HEK293T (cell line): ENCODE results near the gene PODNL1.

Source experiments
- CTCF ChIA-PET: fragments of 350-600 bp; formaldehyde crosslinking; extraction: SDS; loops from one replicate; lab custom pipeline; 2021; ENCODE audit warnings: antibody characterized with exemption, inconsistent platforms; lab: Yijun Ruan, JAX
- POLR2A ChIA-PET: fragments of 350-600 bp; formaldehyde crosslinking; extraction: SDS; loops from one replicate; lab custom pipeline; 2020; ENCODE audit warnings: antibody characterized with exemption, inconsistent platforms; lab: Yijun Ruan, JAX
- DNase-seq: peaks from one replicate; pipeline ENCODE4 v3.0.0; 2012; ENCODE audit warnings: mixed read lengths; ENCODE audit errors: extremely low spot score
- ARNT ChIP-seq: fragments of 450-650 bp; IDR thresholded peaks from 2 replicates; pipeline ENCODE4 v1.6.1; 2017; ENCODE audit warnings: mild to moderate bottlenecking
- BHLHE40 ChIP-seq: fragments of 450-650 bp; IDR thresholded peaks from 2 replicates; pipeline ENCODE4 v1.6.1; 2016; ENCODE audit warnings: mild to moderate bottlenecking, moderate library complexity, borderline replicate concordance
- CTBP1 ChIP-seq: fragments of 450-650 bp; IDR thresholded peaks from 2 replicates; pipeline ENCODE4 v1.6.1; 2016; ENCODE audit warnings: borderline replicate concordance
- ELF4 ChIP-seq: fragments of 450-650 bp; IDR thresholded peaks from 2 replicates; pipeline ENCODE4 v1.6.1; 2017; ENCODE audit warnings: antibody characterized with exemption
- FOXA1 ChIP-seq: fragments of 450-650 bp; IDR thresholded peaks from 2 replicates; pipeline ENCODE4 v1.6.1; 2016; ENCODE audit warnings: mild to moderate bottlenecking
- FOXK2 ChIP-seq: fragments of 450-650 bp; IDR thresholded peaks from 2 replicates; pipeline ENCODE4 v1.6.1; 2016; ENCODE audit warnings: mild to moderate bottlenecking
- FOXM1 ChIP-seq: fragments of 450-650 bp; IDR thresholded peaks from 2 replicates; pipeline ENCODE4 v1.6.1; 2017; ENCODE audit warnings: mild to moderate bottlenecking, borderline replicate concordance
- HDGF ChIP-seq: fragments of 450-650 bp; IDR thresholded peaks from 2 replicates; pipeline ENCODE4 v1.6.1; 2017; ENCODE audit warnings: antibody characterized with exemption, borderline replicate concordance
- L3MBTL2 ChIP-seq: fragments of 450-650 bp; conservative IDR thresholded peaks from 2 replicates; pipeline ENCODE4 v1.6.1; 2016; ENCODE audit warnings: mild to moderate bottlenecking
- LEF1 ChIP-seq: fragments of 450-650 bp; IDR thresholded peaks from 2 replicates; pipeline ENCODE4 v1.6.1; 2017; ENCODE audit warnings: mild to moderate bottlenecking, borderline replicate concordance
- NFRKB ChIP-seq: fragments of 450-650 bp; IDR thresholded peaks from 2 replicates; pipeline ENCODE4 v1.6.1; 2016; ENCODE audit warnings: mild to moderate bottlenecking, moderate library complexity
- SP1 ChIP-seq: fragments of 450-650 bp; IDR thresholded peaks from 2 replicates; pipeline ENCODE4 v1.6.1; 2017
- SUZ12 ChIP-seq: fragments of 450-650 bp; IDR thresholded peaks from 2 replicates; pipeline ENCODE4 v1.6.1; 2016; ENCODE audit warnings: mild to moderate bottlenecking
- TARDBP ChIP-seq: fragments of 450-650 bp; IDR thresholded peaks from 2 replicates; pipeline ENCODE4 v1.6.1; 2016
- ZNF384 ChIP-seq: fragments of 450-650 bp; IDR thresholded peaks from 2 replicates; pipeline ENCODE4 v1.6.1; 2016
- TF ChIP-seq, protein P1 (sequence below): fragments of 450-650 bp; IDR thresholded peaks from 2 replicates; pipeline ENCODE4 v1.6.1; 2016

PODNL1 gene

GRCh38 chr19:13964776-13965175, 26.6 kb upstream of the PODNL1 start:
- POLR2A ChIA-PET: no interaction called here

GRCh38 chr19:13963603-13964105, 25.4 kb upstream of the PODNL1 start:
- DNase-seq: no peak
- ChIA-PET CTCF (no interaction called here), POLR2A (no interaction called here)
- TF ChIP-seq, protein P1, sequence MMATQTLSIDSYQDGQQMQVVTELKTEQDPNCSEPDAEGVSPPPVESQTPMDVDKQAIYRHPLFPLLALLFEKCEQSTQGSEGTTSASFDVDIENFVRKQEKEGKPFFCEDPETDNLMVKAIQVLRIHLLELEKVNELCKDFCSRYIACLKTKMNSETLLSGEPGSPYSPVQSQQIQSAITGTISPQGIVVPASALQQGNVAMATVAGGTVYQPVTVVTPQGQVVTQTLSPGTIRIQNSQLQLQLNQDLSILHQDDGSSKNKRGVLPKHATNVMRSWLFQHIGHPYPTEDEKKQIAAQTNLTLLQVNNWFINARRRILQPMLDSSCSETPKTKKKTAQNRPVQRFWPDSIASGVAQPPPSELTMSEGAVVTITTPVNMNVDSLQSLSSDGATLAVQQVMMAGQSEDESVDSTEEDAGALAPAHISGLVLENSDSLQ: no peak
- no peak for TF ChIP-seq HDGF
- TF ChIP-seq ZNF384: no peak
- no peak for TF ChIP-seq BHLHE40
- no peak for TF ChIP-seq FOXM1
- TF ChIP-seq NFRKB: no peak

More at GRCh38 chr19:13964776-13965175, 26.6 kb upstream of the PODNL1 start:
- no peak for TF ChIP-seq FOXK2
- no peak for DNase-seq
- CTCF ChIA-PET: no interaction called here

DNA sequence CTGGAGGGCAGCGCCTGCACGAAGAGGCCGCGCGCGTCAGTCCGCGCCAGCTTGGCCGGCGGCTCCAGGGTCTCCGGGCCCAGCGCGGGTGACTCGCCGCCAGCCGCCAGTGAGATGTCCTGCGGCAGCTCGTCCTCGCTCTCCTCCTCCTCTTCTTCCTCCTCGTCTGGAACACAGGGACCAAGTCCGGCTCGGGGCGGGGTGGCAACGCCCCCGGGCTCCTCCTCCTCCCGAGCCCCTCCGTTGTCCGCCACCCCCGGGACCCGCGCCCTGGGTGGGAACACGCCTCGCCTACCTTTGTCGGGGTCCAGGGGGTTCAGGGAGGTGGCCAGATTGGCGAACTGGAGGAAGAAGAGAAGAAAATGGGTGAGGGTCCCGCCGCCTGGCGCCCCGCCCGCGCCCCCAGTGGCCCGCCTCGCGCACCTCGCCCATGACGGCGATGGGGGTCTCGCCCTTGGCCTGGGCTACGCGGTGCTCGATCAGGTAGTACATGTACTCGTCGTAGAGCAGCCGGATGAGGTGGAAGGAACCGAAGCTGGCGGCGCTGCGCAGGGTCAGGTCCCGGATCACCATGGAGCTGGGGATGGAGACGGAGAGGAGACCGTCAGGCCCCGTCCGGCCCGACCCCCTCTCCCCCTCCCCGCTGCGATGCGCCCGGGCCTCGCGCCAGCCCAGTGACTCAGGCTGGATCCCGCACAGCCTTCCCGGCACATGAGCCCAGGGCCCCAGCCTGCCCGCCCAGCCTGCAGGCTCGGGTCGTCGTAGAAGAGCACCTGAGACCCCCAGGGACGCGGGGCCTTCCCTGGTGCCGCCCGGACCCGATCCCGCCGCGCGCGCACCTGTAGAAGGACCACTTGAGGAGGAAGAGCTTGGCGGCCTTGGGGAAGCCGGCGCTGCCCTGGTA, 24.7 kb upstream of the PODNL1 start:
- ChIA-PET CTCF (no interaction called here), POLR2A (no interaction called here)
- TF ChIP-seq FOXA1: no peak
- no peak for TF ChIP-seq TARDBP
- TF ChIP-seq CTBP1: no peak
- no peak for TF ChIP-seq ARNT
- no peak for TF ChIP-seq HDGF
- no peak for TF ChIP-seq NFRKB
- TF ChIP-seq BHLHE40: no peak
- no peak for TF ChIP-seq FOXM1
- no peak for TF ChIP-seq SUZ12
- no peak for TF ChIP-seq FOXK2
- TF ChIP-seq L3MBTL2: no peak
- no peak for TF ChIP-seq SP1
- no peak for TF ChIP-seq ELF4
- TF ChIP-seq ZNF384: no peak
- TF ChIP-seq, protein P1: no peak
- no peak for TF ChIP-seq LEF1
- no peak for DNase-seq

DNA sequence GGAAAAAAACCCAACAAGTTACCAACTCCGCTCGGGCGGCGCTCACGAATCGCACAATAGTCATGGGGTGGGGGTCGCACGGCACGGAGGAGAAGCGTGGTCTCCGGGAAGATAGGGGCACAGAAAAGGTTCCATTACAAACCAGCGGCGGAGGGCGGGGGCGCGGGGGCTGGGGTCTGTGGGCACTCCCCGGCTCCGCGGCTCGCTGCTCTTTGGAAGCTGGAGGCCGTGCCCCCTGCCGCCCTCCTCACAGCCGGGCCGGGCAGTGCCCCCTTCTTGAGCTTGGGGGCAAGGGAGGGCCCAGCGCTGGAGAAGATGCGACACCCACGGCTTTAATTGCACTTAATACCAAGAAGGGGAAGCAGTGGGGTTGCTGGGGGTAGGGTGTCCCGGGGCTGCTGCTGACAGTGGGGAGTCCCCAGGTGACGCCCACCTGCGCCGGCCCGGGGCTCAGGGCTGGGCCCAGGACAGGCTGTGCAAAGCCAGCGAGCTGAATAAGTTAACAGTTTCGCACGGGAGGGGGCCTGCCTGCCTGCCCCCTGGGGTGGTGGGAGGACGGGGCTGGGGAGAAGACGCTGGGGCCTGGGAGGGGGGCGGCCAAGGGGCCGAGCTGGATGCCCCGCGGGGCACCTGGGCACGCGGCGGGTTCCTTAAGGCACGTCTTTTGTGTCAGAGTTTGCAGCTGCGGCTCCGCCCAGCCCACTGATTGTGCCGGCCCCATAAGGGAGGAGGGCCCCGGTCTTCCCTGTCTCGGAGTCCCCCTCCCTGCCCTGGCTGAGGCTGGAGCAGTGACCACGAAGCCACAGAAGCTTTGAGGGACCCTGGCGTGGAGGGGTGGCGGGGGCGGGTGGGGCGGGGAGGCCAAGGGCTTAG, 23.8 kb upstream of the PODNL1 start:
- DNase-seq: no peak
- POLR2A ChIA-PET: no interaction called here
- TF ChIP-seq L3MBTL2: no peak
- no peak for TF ChIP-seq LEF1
- TF ChIP-seq BHLHE40: no peak
- no peak for TF ChIP-seq TARDBP
- TF ChIP-seq NFRKB: no peak
- TF ChIP-seq FOXK2: no peak
- TF ChIP-seq FOXM1: no peak
- TF ChIP-seq SP1: no peak
- CTCF ChIA-PET: no interaction called here

GRCh38 chr19:13960863-13961784, 22.9 kb upstream of the PODNL1 start:
- CTCF ChIA-PET: no interaction called here
- POLR2A ChIA-PET: no interaction called here
- DNase-seq: no peak
- TF ChIP-seq LEF1 (no peak), CTBP1 (no peak), ARNT (no peak), L3MBTL2 (no peak), NFRKB (no peak), BHLHE40 (no peak)
